HepG2 (cell line): ENCODE results near the gene SLC22A14. TPM values are rescaled to one million over a fixed set of nuclear protein-coding genes. Genes with fewer than 3 reads are reported as not detected.
A peak's percentile ranks its signal among the peaks of the same experiment; 100 is the strongest.

Source experiments
- CREB1 ChIP-seq, 2 experiments: fragments of 450-650 bp in 1 of 2; IDR thresholded peaks; 2 replicates each; pipeline ENCODE4 v1.6.1; 2016 to 2017; ENCODE audit warnings: control low read depth in 1 of 2, mild to moderate bottlenecking in 1 of 2, missing compliant biosample characterization in 1 of 2, missing genetic modification characterization in 1 of 2
- DNMT1 ChIP-seq: sonication (generic); formaldehyde crosslinking; IDR thresholded peaks from 2 replicates; pipeline ENCODE4 v1.5.1; 2020; ENCODE audit warnings: mild to moderate bottlenecking, missing genetic modification reagents
- ELF1 ChIP-seq: sonication (generic); formaldehyde crosslinking; IDR thresholded peaks from 2 replicates; pipeline ENCODE4 v1.4.0; 2020; ENCODE audit warnings: missing genetic modification reagents
- GPBP1L1 ChIP-seq: sonication (generic); formaldehyde crosslinking; IDR thresholded peaks from 2 replicates; pipeline ENCODE4 v1.5.0; 2020; ENCODE audit warnings: mild to moderate bottlenecking, missing genetic modification reagents
- LCORL ChIP-seq, 2 experiments: fragments of 450-650 bp in 1 of 2; sonication (generic) in 1 of 2; formaldehyde crosslinking in 1 of 2; IDR thresholded peaks; 2 replicates each; pipeline versions ENCODE4 v1.5.0 to v1.6.1; 2017 to 2020; ENCODE audit warnings: antibody characterized with exemption in 1 of 2, missing genetic modification reagents in 1 of 2
- NFATC3 ChIP-seq: sonication (generic); formaldehyde crosslinking; IDR thresholded peaks from 2 replicates; pipeline ENCODE4 v1.5.1; 2020; ENCODE audit warnings: mild to moderate bottlenecking, missing genetic modification reagents
- NR2F2 ChIP-seq: IDR thresholded peaks from 2 replicates; pipeline ENCODE4 v1.6.1; 2012; ENCODE audit warnings: low read depth, inconsistent platforms, borderline replicate concordance
- PAXIP1 ChIP-seq: sonication (generic); formaldehyde crosslinking; conservative IDR thresholded peaks from 2 replicates; pipeline ENCODE4 v1.4.0; 2020; ENCODE audit warnings: mild to moderate bottlenecking, missing genetic modification reagents, moderate library complexity
- RERE ChIP-seq: IDR thresholded peaks from 2 replicates; pipeline ENCODE4 v1.6.1; 2016; ENCODE audit warnings: low read depth, missing genetic modification reagents, missing compliant biosample characterization
- TCF7L2 ChIP-seq: IDR thresholded peaks from 2 replicates; pipeline ENCODE4 v1.6.1; 2011; ENCODE audit warnings: mild to moderate bottlenecking, low read depth, low read length, moderate library complexity
- U2AF1 ChIP-seq: fragments of 200-400 bp; formaldehyde crosslinking; optimal IDR thresholded peaks from 2 replicates; pipeline ENCODE3; 2017; ENCODE audit warnings: mild to moderate bottlenecking, low read depth, low read length
- ZNF20 ChIP-seq: sonication (generic); formaldehyde crosslinking; IDR thresholded peaks from 2 replicates; pipeline ENCODE4 v1.4.0; 2020; ENCODE audit warnings: mild to moderate bottlenecking, moderate library complexity, missing genetic modification reagents
- ZNF24 ChIP-seq: fragments of 450-650 bp; IDR thresholded peaks from 2 replicates; pipeline ENCODE4 v1.6.1; 2017; ENCODE audit warnings: antibody characterized with exemption, mild to moderate bottlenecking
- ZNF260 ChIP-seq: sonication (generic); formaldehyde crosslinking; IDR thresholded peaks from 2 replicates; pipeline ENCODE4 v1.4.0; 2020; ENCODE audit warnings: missing genetic modification reagents, low read depth, mild to moderate bottlenecking, borderline replicate concordance
- ZNF296 ChIP-seq: sonication (generic); formaldehyde crosslinking; conservative IDR thresholded peaks from 2 replicates; pipeline ENCODE4 v1.5.0; 2020; ENCODE audit warnings: mild to moderate bottlenecking, missing genetic modification reagents
- ZNF350 ChIP-seq: sonication (generic); formaldehyde crosslinking; IDR thresholded peaks from 2 replicates; pipeline ENCODE4 v1.4.0; 2020; ENCODE audit warnings: mild to moderate bottlenecking, low read depth, missing genetic modification reagents, borderline replicate concordance
- ZNF572 ChIP-seq: sonication (generic); formaldehyde crosslinking; IDR thresholded peaks from 2 replicates; pipeline ENCODE4 v1.5.1; 2020; ENCODE audit warnings: mild to moderate bottlenecking, missing genetic modification reagents
- ZNF746 ChIP-seq: sonication (generic); formaldehyde crosslinking; IDR thresholded peaks from 2 replicates; pipeline ENCODE4 v1.8.0; 2022; ENCODE audit warnings: mild to moderate bottlenecking, missing genetic modification reagents
- ZNF766 ChIP-seq: sonication (generic); formaldehyde crosslinking; IDR thresholded peaks from 2 replicates; pipeline ENCODE4 v1.5.0; 2020; ENCODE audit warnings: missing genetic modification reagents, borderline replicate concordance
- polyA plus RNA-seq, 8 experiments: library from polyadenylated mRNA; depleted of rRNA in 3 of 8; stranded (reverse) in 7 of 8; unstranded in 1 of 8; fragments of >200 nt; fragmentation: Illumina TruSeq in 4 of 8; extraction: Trizol in 4 of 8; gene quantifications; 2 replicates each; pipeline versions ENCODE4 v1.2.1 to v1.2.3, GENCODE V29; 2011 to 2016; ENCODE audit warnings: low read depth in 4 of 8, missing spikeins in 1 of 8, mixed read lengths in 1 of 8; ENCODE audit not compliant: insufficient read depth in 1 of 8
- total RNA-seq, 5 experiments: library from RNA; depleted of rRNA; stranded (reverse); fragments of >200 nt; fragmentation: Illumina TruSeq; extraction: Trizol; gene quantifications; 2 replicates each; pipeline ENCODE4 v1.2.3, GENCODE V29; 2016; ENCODE audit warnings: low read depth in 1 of 5

The SLC22A14 gene
- total and polyA plus RNA-seq, 2 of the 13 experiments (the other 11 are each of a cell fraction or from before 2014, with no cell fraction given), result 0.03 TPM; not detected in 1

DNA sequence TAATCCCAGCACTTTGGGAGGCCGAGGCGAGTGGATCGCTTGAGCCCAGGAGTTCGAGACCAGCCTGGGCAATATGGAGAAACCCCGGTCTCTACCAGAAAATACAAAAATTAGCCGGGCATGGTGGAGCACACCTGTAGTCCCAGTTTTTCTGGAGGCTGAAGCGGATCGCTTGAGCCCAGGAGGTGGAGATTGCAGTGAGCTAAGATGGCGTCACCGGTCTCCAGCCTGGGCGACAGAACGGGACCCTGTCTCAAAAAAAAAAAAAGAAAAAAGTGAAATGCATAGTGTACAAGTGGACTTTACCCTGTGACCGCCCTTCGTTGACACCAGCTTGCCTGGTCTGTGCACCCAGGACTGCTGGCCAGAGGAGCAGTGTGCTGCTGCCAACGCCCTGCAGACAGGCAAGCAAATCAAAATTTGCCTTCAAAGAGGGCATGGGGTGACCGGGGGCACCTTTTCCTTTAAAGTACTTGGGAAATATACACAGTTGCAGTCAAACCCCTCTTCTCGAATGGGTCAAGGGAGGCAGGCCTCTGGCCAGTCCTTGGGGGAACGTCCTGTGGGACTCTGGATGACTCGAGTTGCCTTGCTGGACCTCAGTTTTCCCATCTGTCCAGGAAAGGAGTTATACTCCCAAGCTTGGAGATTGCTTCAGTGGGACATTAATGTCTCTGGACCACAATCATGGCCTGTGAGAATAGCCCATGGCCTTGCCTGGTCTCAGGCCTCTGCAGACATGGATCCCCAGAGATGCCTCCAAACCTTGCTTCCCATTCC is 65.5 kb downstream of the SLC22A14 start (continued):
- TF ChIP-seq GPBP1L1 (CRISPR knock-in tag) (no peak), ZNF350 (no peak; the same call in 1 of the 2 replicates), NR2F2 (0 out of 2 replicates have a peak, but pooled peaks have one; percentile 10), ZNF20 (CRISPR knock-in tag) (no peak), ZNF746 (CRISPR knock-in tag) (0 out of 2 replicates have a peak, but pooled peaks have one; percentile 14), ZNF260 (CRISPR knock-in tag) (no peak), PAXIP1 (peak; percentile 69), U2AF1 (no peak), CREB1 (IDR thresholded peaks at IDR 0.05) (peak; percentile 59), CREB1 (CRISPR knock-in tag; IDR thresholded peaks at IDR 0.05) (no peak), ZNF766 (no peak), ZNF296 (CRISPR knock-in tag) (no peak), RERE (CRISPR knock-in tag) (no peak), ELF1 (peak; percentile 15; the same call in 1 of the 2 replicates), LCORL (IDR thresholded peaks at IDR 0.05) (no peak), LCORL (CRISPR knock-in tag; IDR thresholded peaks at IDR 0.05) (no peak), ZNF572 (CRISPR knock-in tag) (no peak), ZNF24 (no peak), TCF7L2 (no peak), DNMT1 (CRISPR knock-in tag) (no peak), NFATC3 (CRISPR knock-in tag) (no peak)
